Neural cell (in vitro differentiated cells): ENCODE data around the gene MEAK7. TPM values are rescaled to one million over a fixed set of nuclear protein-coding genes. Genes with fewer than 3 reads are reported as not detected.

ENCODE experiments used
- H2AFZ ChIP-seq: fragments of 200-600, 300-800 bp; sonication (generic), shearing (Covaris generic); 2 replicates; pipeline ENCODE4 v1.6.0; 2014; ENCODE audit warnings: low read depth, mild to moderate bottlenecking, antibody characterized with exemption, low read length, moderate library complexity
- H3F3A ChIP-seq: fragments of 200-600 bp; shearing (Covaris generic); 2 replicates; pipeline ENCODE4 v1.6.1; 2016; ENCODE audit warnings: mild to moderate bottlenecking, moderate library complexity, mixed read lengths, antibody characterized with exemption, low read length; ENCODE audit not compliant: insufficient read depth, poor library complexity, severe bottlenecking
- H3K27ac ChIP-seq: fragments of 200-600, 300-800 bp; sonication (generic), shearing (Covaris generic); 2 replicates; pipeline ENCODE4 v1.5.1; 2014; ENCODE audit warnings: mild to moderate bottlenecking, low read length, moderate library complexity
- H3K27me3 ChIP-seq: fragments of 300-800, 200-600 bp; sonication (generic), shearing (Covaris generic); 2 replicates; pipeline ENCODE4 v1.6.0; 2014; ENCODE audit warnings: mild to moderate bottlenecking, low read depth, low read length, moderate library complexity; ENCODE audit not compliant: insufficient read depth
- H3K36me3 ChIP-seq: fragments of 300-800, 200-600 bp; sonication (generic), shearing (Covaris generic); 2 replicates; pipeline ENCODE4 v1.5.1; 2014; ENCODE audit warnings: mild to moderate bottlenecking, antibody characterized with exemption, low read length, moderate library complexity; ENCODE audit not compliant: insufficient read depth
- H3K4me2 ChIP-seq: fragments of 300-800, 200-600 bp; sonication (generic), shearing (Covaris generic); 2 replicates; pipeline ENCODE4 v1.6.0; 2014; ENCODE audit warnings: mild to moderate bottlenecking, low read length
- H3K4me3 ChIP-seq: fragments of 300-800, 200-600 bp; sonication (generic), shearing (Covaris generic); 2 replicates; pipeline ENCODE4 v1.5.1; 2014; ENCODE audit warnings: mild to moderate bottlenecking, low read length, moderate library complexity
- H3K79me2 ChIP-seq: fragments of 200-600 bp; shearing (Covaris generic); replicated peaks from 2 replicates; pipeline ENCODE4 v1.6.0; 2014; ENCODE audit warnings: mild to moderate bottlenecking, low read length, moderate library complexity; ENCODE audit not compliant: insufficient read depth
- H3K9ac ChIP-seq: fragments of 300-800, 200-600 bp; sonication (generic), shearing (Covaris generic); 2 replicates; pipeline ENCODE4 v1.6.1; 2016; ENCODE audit warnings: mild to moderate bottlenecking, low read length, mixed read lengths
- H3K9me2 ChIP-seq: fragments of 200-600 bp; shearing (Covaris generic); 2 replicates; pipeline ENCODE4 v1.6.1; 2016; ENCODE audit warnings: mild to moderate bottlenecking, low read length, mixed read lengths; ENCODE audit not compliant: insufficient read depth
- H3K9me3 ChIP-seq: fragments of 200-600, 300-800 bp; sonication (generic), shearing (Covaris generic); 2 replicates; pipeline ENCODE4 v1.6.1; 2016; ENCODE audit warnings: mild to moderate bottlenecking, mixed run types, low read length, moderate library complexity, mixed read lengths
- H4K20me1 ChIP-seq: fragments of 200-600 bp; shearing (Covaris generic); 2 replicates; pipeline ENCODE4 v1.6.1; 2016; ENCODE audit warnings: mild to moderate bottlenecking, mixed run types; ENCODE audit not compliant: insufficient read depth
- EP300 ChIP-seq: fragments of 450-650 bp; conservative IDR thresholded peaks from 2 replicates; pipeline ENCODE4 v1.6.1; 2014; ENCODE audit warnings: antibody characterized with exemption, mild to moderate bottlenecking, moderate library complexity; ENCODE audit not compliant: poor library complexity, severe bottlenecking
- EZH2 ChIP-seq: fragments of 200-600, 300-800 bp; shearing (Covaris generic), sonication (generic); IDR thresholded peaks from 2 replicates; pipeline ENCODE4 v1.6.1; 2014; ENCODE audit warnings: antibody characterized with exemption, low read length, borderline replicate concordance, mild to moderate bottlenecking; ENCODE audit not compliant: insufficient read depth, poor library complexity, severe bottlenecking
- MXI1 ChIP-seq: fragments of 450-650 bp; conservative IDR thresholded peaks from 2 replicates; pipeline ENCODE4 v1.6.1; 2014; ENCODE audit warnings: antibody characterized with exemption, mild to moderate bottlenecking; ENCODE audit not compliant: poor library complexity, severe bottlenecking
- POLR2AphosphoS5 ChIP-seq: IDR thresholded peaks from 2 replicates; pipeline ENCODE4 v1.6.1; 2012
- RAD21 ChIP-seq: fragments of 450-650 bp; conservative IDR thresholded peaks from 2 replicates; pipeline ENCODE4 v1.6.1; 2014; ENCODE audit warnings: antibody characterized with exemption, mild to moderate bottlenecking, moderate library complexity
- SMC3 ChIP-seq: fragments of 450-650 bp; conservative IDR thresholded peaks from 2 replicates; pipeline ENCODE4 v1.6.1; 2014; ENCODE audit warnings: antibody characterized with exemption, mild to moderate bottlenecking, moderate library complexity; ENCODE audit not compliant: poor library complexity
- TAF1 ChIP-seq: IDR thresholded peaks from 2 replicates; pipeline ENCODE4 v1.6.1; 2012; ENCODE audit warnings: low read depth
- polyA plus RNA-seq: library from polyadenylated mRNA; depleted of rRNA; stranded (reverse); fragments of >200 nt; gene quantifications from 2 replicates; pipeline ENCODE4 v1.2.3, GENCODE V29; 2014
- TF ChIP-seq, protein P1 (sequence below): fragments of 450-650 bp; IDR thresholded peaks from 2 replicates; pipeline ENCODE4 v1.5.1; 2014; ENCODE audit warnings: antibody characterized with exemption, mild to moderate bottlenecking, moderate library complexity; ENCODE audit not compliant: poor library complexity, severe bottlenecking
- TF ChIP-seq, protein P2 (sequence below): IDR thresholded peaks from 2 replicates; pipeline ENCODE4 v1.6.1; 2012; ENCODE audit warnings: borderline replicate concordance

MEAK7 gene
- polyA plus RNA-seq, 1 donor from 2014 or later, result 12.4 TPM

GRCh38 chr16:84514295-84514873 is 9.9 kb upstream of the MEAK7 start:
- no peaks in the 10 kb centered on the region for H4K20me1 ChIP-seq
- H3K36me3 ChIP-seq, result no peaks in the 10 kb centered on the region
- no peaks in the 10 kb centered on the region for H3K9me3 ChIP-seq
- no peaks in the 10 kb centered on the region for H3K9me2 ChIP-seq
- no peak overlapping the region for H3K27ac ChIP-seq
- no peak overlapping the region for H3K4me2 ChIP-seq
- H3K79me2 ChIP-seq, result no peaks in the 10 kb centered on the region
- no peak overlapping the region for H2AFZ ChIP-seq
- no peaks in the 10 kb centered on the region for H3F3A ChIP-seq
- H3K27me3 ChIP-seq, result no peaks in the 10 kb centered on the region
- H3K9ac ChIP-seq, result no peak overlapping the region
- no peak for TF ChIP-seq EP300
- TF ChIP-seq, protein P1, sequence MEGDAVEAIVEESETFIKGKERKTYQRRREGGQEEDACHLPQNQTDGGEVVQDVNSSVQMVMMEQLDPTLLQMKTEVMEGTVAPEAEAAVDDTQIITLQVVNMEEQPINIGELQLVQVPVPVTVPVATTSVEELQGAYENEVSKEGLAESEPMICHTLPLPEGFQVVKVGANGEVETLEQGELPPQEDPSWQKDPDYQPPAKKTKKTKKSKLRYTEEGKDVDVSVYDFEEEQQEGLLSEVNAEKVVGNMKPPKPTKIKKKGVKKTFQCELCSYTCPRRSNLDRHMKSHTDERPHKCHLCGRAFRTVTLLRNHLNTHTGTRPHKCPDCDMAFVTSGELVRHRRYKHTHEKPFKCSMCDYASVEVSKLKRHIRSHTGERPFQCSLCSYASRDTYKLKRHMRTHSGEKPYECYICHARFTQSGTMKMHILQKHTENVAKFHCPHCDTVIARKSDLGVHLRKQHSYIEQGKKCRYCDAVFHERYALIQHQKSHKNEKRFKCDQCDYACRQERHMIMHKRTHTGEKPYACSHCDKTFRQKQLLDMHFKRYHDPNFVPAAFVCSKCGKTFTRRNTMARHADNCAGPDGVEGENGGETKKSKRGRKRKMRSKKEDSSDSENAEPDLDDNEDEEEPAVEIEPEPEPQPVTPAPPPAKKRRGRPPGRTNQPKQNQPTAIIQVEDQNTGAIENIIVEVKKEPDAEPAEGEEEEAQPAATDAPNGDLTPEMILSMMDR, result no peak
- TF ChIP-seq, protein P2, sequence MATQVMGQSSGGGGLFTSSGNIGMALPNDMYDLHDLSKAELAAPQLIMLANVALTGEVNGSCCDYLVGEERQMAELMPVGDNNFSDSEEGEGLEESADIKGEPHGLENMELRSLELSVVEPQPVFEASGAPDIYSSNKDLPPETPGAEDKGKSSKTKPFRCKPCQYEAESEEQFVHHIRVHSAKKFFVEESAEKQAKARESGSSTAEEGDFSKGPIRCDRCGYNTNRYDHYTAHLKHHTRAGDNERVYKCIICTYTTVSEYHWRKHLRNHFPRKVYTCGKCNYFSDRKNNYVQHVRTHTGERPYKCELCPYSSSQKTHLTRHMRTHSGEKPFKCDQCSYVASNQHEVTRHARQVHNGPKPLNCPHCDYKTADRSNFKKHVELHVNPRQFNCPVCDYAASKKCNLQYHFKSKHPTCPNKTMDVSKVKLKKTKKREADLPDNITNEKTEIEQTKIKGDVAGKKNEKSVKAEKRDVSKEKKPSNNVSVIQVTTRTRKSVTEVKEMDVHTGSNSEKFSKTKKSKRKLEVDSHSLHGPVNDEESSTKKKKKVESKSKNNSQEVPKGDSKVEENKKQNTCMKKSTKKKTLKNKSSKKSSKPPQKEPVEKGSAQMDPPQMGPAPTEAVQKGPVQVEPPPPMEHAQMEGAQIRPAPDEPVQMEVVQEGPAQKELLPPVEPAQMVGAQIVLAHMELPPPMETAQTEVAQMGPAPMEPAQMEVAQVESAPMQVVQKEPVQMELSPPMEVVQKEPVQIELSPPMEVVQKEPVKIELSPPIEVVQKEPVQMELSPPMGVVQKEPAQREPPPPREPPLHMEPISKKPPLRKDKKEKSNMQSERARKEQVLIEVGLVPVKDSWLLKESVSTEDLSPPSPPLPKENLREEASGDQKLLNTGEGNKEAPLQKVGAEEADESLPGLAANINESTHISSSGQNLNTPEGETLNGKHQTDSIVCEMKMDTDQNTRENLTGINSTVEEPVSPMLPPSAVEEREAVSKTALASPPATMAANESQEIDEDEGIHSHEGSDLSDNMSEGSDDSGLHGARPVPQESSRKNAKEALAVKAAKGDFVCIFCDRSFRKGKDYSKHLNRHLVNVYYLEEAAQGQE, result no peak
- no peak for TF ChIP-seq TAF1
- no peak for TF ChIP-seq MXI1
- no peak for TF ChIP-seq RAD21
- TF ChIP-seq POLR2AphosphoS5, result no peak
- no peak for TF ChIP-seq EZH2
- no peak for TF ChIP-seq SMC3
- no peak overlapping the region for H3K4me3 ChIP-seq

DNA sequence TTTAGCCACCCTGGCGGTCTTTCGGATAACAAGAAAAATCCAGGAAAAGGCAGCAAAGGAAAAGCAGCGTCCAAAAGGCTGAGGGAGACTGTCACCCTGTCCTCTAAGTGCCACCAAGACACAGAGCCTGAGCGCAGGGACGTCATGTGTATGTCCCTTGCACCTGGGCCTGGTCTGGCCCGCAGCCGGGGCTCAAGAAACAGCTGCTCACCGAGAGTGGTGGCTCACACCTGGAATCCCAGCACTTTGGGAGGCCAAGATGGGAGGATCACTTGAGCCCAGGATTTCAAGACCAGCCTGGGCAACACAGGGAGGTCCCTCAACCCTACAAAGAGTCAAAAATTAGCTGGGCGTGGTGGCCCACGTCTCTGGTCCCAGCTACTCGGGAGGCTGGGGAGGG is 9.2 kb upstream of the MEAK7 start:
- no peak overlapping the region for H3K4me2 ChIP-seq
- no peak overlapping the region for H3K4me3 ChIP-seq
- no peaks in the 10 kb centered on the region for H4K20me1 ChIP-seq
- H3K27ac ChIP-seq, result no peak overlapping the region
- no peaks in the 10 kb centered on the region for H3F3A ChIP-seq
- no peak overlapping the region for H2AFZ ChIP-seq
- H3K9me2 ChIP-seq, result no peaks in the 10 kb centered on the region
- no peak overlapping the region for H3K9ac ChIP-seq
- no peaks in the 10 kb centered on the region for H3K9me3 ChIP-seq
- H3K79me2 ChIP-seq, result no peaks in the 10 kb centered on the region
- no peaks in the 10 kb centered on the region for H3K27me3 ChIP-seq
- no peaks in the 10 kb centered on the region for H3K36me3 ChIP-seq
- TF ChIP-seq EZH2, result no peak
- no peak for TF ChIP-seq EP300
- no peak for TF ChIP-seq RAD21
- TF ChIP-seq, protein P1, result no peak
- TF ChIP-seq TAF1, result no peak
- no peak for TF ChIP-seq POLR2AphosphoS5
- TF ChIP-seq, protein P2, result no peak
- TF ChIP-seq SMC3, result no peak
- no peak for TF ChIP-seq MXI1
